Non-pigmented ciliary epithelial cell (primary cell): Measurements from ENCODE around the gene FAM13A.
"Not testable (repeated sequence)": the region's sequence is repeated elsewhere in the genome, so short reads cannot be mapped to it uniquely, and the experiment has no call there.

Source experiments
- DNase-seq: peaks from one replicate; pipeline ENCODE4 v3.0.0-alpha.2; 2010; ENCODE audit warnings: low read depth

The FAM13A gene

DNA sequence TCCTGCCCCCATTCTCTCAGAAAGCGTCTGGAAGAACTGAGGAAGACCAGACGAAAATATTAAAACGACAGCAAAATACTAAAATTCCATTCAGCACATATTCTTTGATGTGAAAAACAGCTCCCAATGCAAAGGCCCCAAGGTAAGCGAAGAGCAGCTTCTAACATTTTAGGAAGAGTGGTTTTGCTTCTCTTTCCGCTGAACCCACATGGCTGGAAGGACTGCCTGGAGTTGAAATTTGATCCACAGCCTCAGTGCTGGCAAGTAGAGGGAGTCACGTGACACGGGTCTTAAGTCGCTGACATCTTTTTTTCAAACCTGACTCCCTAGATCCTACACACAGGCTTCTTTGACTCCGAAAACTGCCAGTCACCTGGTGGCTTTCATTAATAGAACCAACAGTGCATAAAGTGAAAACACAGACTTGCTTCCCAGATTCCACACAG lies at the start of gene FAM13A:
Gene FAM13A, minus strand, starts transcription at position 233 of the 446 bp plus-strand sequence. Its CDS starts 221 bp downstream, at position 12.
- DNase-seq: peak; percentile 90

DNA sequence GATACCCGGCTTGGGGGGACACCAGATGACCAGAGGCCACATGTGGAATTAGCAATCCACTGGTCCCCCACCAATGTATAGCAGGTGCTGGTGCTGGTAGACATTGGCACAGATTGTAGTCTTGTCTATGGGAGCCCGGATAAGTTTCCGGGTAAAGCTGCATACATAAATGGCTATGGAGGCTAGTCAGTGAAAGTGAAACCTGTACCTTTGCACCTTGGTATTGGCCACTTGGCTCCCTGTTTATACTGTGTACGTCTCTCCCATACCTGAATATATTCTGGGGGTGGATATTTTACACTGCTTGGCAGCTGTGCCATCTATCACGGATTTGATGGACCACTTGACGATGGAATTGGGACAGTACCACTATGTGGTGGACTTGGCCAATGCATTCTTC lies 48.7 kb upstream of the FAM13A start:
- no peak for DNase-seq

GRCh38 chr4:89101256-89102161 lies 44.5 kb upstream of the FAM13A start:
- no peak for DNase-seq

DNA sequence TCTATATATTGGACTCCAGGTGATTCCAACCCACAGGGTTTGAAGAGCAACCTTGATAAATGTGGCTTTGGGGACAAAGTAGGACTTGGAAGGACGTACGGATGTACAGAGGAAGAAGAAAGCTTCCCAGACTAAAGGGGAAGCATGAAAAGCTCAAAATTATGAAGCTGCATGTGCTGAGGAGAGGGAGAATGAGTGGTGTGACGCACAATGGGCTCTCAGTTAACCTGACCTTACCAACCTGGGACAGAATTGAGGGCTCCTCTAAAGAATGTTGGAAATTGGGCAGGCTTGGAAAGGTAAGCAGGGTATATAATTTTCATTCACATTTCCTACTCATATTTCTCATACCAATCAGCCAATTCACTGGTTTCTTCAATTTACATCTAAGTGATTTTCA lies 43.9 kb upstream of the FAM13A start:
- no peak for DNase-seq

DNA sequence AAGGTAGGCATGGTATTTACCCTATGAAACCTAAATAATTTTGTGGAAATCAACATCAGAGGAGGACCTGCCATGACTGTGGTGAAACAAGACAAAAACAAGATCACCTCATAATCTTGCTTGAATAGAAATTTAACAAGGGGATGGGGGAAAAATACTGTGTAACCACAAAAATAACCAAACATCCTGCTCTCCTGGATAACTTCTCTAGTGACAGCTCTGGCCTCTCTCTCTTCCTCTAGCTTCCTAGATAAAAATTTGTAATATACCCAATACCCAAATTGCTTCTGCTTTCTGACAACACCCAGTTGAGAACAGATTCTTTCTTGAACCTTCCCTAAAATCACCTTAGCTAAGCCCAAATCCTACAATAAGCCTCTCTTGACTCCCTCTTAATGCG lies 42.5 kb upstream of the FAM13A start:
- no peak for DNase-seq

- no peak for DNase-seq
These were observed 42.0 kb upstream of the FAM13A start for GRCh38 chr4:89099034-89099433.

DNA sequence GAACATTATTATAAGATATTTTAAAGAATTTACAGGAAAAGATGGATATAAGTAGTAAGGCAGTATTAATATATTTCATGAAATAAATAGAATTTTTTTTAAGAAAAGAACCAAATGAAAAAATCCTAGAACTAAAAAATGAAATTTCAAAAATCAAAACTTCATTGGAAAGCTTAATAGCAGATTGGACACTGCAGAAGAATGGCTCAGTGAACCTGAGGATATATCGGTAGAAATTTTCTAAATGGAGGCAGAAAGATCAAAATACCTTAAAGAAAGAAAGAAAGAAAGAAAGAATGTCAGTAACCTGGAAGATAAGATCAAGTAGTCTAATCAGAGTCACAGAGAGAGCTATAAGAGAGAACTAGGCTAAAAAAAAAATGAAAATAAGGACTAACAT lies 21.3 kb upstream of the FAM13A start:
- DNase-seq: no peak

GRCh38 chr4:89077761-89078160 lies 20.8 kb upstream of the FAM13A start:
- DNase-seq: no peak

GRCh38 chr4:89072921-89073320 lies 15.9 kb upstream of the FAM13A start:
- no peak for DNase-seq

DNA sequence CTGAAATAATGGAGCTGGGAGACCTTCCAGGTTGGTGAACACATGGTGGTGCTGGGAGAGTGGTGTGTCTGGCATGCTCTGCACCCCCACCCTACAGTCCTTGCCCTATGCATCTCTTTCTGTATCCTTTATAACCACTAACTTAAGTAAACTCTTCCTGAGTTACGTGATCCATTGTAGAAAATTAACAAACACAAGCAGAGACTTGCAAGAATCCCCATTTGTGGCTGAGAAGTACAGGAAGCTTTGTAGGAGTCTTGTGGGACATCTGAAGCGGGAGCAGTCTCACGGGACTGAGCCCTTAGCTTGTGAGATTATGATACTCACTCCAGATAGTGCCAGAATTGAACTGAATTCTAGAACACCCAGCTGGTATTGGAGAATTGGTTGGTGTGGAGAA lies 14.3 kb upstream of the FAM13A start:
- DNase-seq: no peak

DNA sequence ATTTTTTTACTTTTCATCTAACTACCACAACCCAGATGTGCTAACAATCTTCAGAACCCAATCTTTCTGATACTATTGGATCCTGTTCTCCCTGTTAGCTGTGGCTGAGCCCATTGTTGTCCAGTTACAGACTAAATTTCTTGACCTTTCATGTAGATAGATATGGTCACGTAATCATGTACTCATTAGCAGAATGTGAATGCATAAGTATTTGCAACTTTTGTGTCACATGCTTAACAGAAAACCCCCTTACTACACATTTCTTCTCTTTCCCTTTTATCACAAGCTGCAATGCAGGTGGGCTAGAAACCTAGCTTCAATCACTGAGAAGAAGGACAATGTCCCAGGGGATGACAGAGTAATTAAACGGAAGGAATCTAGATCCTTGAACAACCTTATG lies 13.1 kb upstream of the FAM13A start:
- no peak for DNase-seq

DNA sequence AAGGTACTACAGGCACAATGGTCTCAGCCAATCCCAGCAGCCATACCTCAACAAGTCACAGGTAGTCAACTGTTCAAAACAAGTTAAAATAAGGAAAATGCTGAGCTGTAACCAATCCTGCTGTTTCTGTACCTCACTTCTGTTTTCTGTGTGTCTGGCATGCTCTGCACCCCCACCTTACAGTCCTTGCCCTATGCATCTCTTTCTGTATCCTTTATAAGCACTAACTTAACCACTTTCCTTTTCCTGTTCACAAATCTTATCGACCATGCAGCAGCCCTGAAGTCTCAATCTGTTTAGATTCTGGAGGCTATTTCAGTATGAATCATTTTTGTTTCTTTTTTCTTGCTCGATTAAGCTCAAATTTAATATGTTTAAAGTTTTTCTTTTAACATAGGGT lies 12.5 kb upstream of the FAM13A start:
- no peak for DNase-seq

DNA sequence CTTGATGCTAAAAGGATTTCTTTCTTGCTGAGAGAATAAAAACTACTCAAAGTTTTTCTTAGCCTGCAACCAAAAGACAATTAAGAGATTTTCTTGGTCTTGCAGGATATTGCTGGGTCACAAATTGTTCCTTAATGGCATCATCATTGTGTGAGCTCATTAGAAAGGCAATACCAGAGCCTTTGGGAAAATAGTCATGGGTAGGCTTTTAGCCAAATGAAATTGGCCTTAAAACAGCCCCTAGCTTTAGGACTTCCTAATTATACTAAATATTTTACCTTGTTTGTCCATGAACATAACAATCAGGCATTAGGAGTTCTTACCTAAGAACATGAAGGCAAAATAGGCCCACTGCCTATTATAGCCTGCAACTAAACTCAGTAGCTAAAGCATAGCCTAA lies 10.4 kb upstream of the FAM13A start:
- DNase-seq: no peak

DNA sequence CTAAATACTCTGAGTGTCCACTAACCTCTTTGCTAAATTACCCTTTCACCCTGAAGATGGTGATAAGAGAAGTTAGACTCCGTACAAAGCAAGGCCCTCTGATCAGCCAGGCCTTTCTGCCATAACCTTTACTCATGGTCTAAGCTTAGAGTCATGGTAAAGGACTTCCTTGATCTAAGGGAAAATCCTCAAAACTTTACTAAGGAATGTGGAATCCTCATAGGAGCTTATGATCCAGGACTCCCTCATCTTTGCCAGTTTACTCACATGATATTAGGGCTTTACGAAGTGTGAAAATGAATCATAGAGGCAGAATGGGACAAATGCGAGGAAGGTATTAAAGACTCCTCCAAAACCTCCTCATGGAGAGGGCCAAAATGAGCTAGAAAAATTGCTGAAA lies 7.9 kb upstream of the FAM13A start:
- no peak for DNase-seq

DNA sequence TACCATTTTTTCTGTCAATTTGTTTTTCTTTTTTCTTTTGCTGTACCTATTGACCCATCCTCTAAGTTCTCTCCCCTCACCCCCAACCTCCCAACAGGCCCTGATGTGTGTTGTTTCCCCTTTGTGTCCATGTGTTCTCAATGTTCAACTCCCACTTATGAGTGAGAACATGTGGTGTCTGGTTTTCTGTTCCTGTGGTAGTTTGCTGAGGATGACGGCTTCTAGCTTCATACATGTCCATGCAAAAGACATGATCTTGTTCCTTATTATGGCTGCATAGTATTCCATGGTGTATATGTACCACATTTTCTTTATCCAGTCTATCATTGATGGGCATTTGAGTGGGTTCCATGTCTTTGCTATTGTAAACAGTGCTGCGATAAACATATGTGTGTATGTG lies 859 bp upstream of the FAM13A start:
- not testable (repeated sequence) for DNase-seq

DNA sequence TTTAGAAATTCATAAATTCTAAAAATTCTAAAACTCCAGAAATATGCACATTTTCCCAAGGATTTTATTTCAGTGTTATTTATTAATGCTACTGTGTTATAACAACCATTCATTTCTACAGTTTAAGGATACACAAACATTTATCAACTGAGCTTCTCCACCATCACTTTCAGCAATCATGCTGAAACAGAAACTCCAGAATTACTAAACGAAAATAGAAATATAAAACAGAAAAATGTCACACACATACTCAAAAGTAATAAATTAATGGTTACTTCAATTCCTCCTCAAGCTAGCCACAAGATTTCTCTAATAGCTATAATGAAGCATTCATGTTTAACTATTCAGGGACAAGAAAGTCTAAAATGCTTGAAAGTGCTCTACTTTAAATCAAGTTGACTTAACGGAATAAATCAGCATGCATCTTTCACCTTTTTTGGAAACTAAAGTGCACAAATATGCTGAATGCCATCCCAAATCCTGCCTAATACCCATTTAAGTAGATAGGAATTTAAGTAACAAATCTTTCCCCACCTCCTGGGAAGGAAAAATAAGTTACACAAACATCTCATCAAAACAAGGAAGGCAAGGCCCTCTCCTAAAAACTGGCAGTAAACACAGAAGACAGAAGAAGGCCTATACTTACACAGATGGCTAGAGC lies 563 bp downstream of the FAM13A start:
- DNase-seq: no peak

DNA sequence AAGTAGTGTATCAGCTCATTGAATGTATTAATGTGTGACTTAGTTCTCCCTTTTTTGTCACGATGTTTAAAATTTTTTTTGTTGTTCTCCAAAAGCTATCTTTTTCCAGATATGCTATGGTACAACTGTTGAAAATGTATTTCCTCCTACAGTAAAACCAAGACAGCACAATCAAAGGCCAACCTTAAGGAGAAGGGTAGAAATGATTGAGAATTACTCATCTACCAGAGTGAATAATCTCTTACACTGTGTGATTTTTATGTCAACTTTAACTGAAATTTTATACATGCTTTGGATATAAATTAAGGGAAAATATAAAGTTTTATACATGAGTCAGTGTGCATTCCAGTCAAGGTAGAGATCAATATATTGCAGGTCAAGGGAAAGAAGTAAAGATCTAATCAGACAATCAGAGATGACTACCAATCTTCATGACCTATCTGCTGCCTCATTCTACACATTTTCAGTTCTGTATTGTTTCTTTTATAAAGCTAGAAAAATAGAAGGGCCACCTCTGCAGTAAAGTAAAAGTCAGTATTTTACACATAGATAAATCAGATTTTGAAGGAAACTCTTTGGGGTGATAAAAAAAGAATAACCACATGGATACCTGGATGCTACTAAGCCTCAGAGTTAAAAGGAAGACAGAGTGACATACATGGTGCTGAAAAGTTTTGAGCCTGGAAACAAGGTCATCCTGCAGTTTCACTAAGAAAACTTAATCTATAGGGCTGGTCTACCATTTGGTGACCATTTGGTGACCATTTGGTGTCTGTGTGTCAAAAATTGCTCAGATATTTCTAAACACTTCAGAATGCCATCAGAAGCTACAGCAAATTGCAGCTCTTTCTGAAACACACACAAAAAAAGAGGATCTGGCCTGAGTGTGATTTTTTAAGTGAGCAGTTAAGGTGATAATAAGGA lies 1.6 kb downstream of the FAM13A start:
- DNase-seq: no peak

- DNase-seq: no peak
These were observed 2.4 kb downstream of the FAM13A start for GRCh38 chr4:89054627-89055026.

- DNase-seq: no peak
These were observed 7.1 kb downstream of the FAM13A start for GRCh38 chr4:89049853-89050252.

GRCh38 chr4:89048906-89049601 lies 7.9 kb downstream of the FAM13A start:
- DNase-seq: no peak

- DNase-seq: no peak
These were observed 12.7 kb downstream of the FAM13A start for GRCh38 chr4:89044147-89044900.
